GM18526 (cell line): ENCODE data around the gene TAC3.

Source experiments
- POLR2A ChIP-seq: IDR thresholded peaks from 3 replicates; pipeline ENCODE4 v1.6.1; 2011; ENCODE audit not compliant: insufficient read length; ENCODE audit errors: extremely low read depth

The TAC3 gene

GRCh38 chr12:57016348-57016747 is at the start of gene TAC3:
TAC3 (minus strand) TSS chr12:57016529; CDS start chr12:57015797, 732 bp downstream.
- no peak for TF ChIP-seq POLR2A

GRCh38 chr12:57063991-57064685 is 47.8 kb upstream of the TAC3 start:
- no peak for TF ChIP-seq POLR2A

- TF ChIP-seq POLR2A = no peak
Measured at GRCh38 chr12:57058454-57058853, 42.1 kb upstream of the TAC3 start.

GRCh38 chr12:57057067-57057751 is 40.9 kb upstream of the TAC3 start:
- TF ChIP-seq POLR2A = no peak

- no peak for TF ChIP-seq POLR2A
Measured at GRCh38 chr12:57055824-57056223, 39.5 kb upstream of the TAC3 start.

- TF ChIP-seq POLR2A = no peak
Measured at GRCh38 chr12:57051011-57051410, 34.7 kb upstream of the TAC3 start.

GRCh38 chr12:57049890-57050289 is 33.6 kb upstream of the TAC3 start, which contains the start of gene MYO1A:
MYO1A (minus strand) TSS chr12:57050129; CDS start chr12:57048323, 1,806 bp downstream.
- no peak for TF ChIP-seq POLR2A

GRCh38 chr12:57049119-57049446 is 32.8 kb upstream of the TAC3 start:
- no peak for TF ChIP-seq POLR2A

- no peak for TF ChIP-seq POLR2A
Measured at GRCh38 chr12:57048423-57049118, 32.2 kb upstream of the TAC3 start.

- TF ChIP-seq POLR2A = no peak
Measured at GRCh38 chr12:57047981-57048380, 31.7 kb upstream of the TAC3 start.

- no peak for TF ChIP-seq POLR2A
Measured at GRCh38 chr12:57046947-57047890, 30.9 kb upstream of the TAC3 start.

GRCh38 chr12:57046086-57046791 is 29.9 kb upstream of the TAC3 start:
- TF ChIP-seq POLR2A = no peak

- TF ChIP-seq POLR2A = no peak
Measured at GRCh38 chr12:57044889-57045288, 28.6 kb upstream of the TAC3 start.

GRCh38 chr12:57044468-57044867 is 28.1 kb upstream of the TAC3 start:
- TF ChIP-seq POLR2A = no peak
